Keratinocyte (primary cell): ENCODE results near the gene KDM1B. TPM values are rescaled to one million over a fixed set of nuclear protein-coding genes. Genes with fewer than 3 reads are reported as not detected.

Experiments used
- DNase-seq: peaks from one replicate; pipeline ENCODE4 v3.0.0-alpha.2; 2011; ENCODE audit warnings: low read depth, missing footprints, low spot score
- FAIRE-seq: peaks from 2 replicates; lab custom pipeline; 2011; peaks lifted over from hg19 to GRCh38; lab: Jason Lieb, UNC
- H2AFZ ChIP-seq: 2 replicates; pipeline ENCODE4 v1.6.0; 2012; ENCODE audit warnings: low read length, control low read depth, inconsistent platforms; ENCODE audit not compliant: control insufficient read depth
- H3K27ac ChIP-seq: 2 replicates; pipeline ENCODE4 v1.5.1; 2011; ENCODE audit warnings: low read length; ENCODE audit not compliant: control insufficient read depth, insufficient read depth
- H3K27me3 ChIP-seq: 3 replicates; pipeline ENCODE4 v1.6.0; 2011; ENCODE audit warnings: low read length; ENCODE audit not compliant: control insufficient read depth, insufficient read depth; ENCODE audit errors: extremely low read depth
- H3K36me3 ChIP-seq, 2 experiments: 2 replicates in 1 of 2; 3 replicates in 1 of 2; pipeline ENCODE4 v1.5.1; 2011; ENCODE audit warnings: low read length in 2 of 2, mild to moderate bottlenecking in 1 of 2; ENCODE audit not compliant: control insufficient read depth in 2 of 2, insufficient read depth in 2 of 2; ENCODE audit errors: extremely low read depth in 1 of 2
- H3K4me1 ChIP-seq: 3 replicates; pipeline ENCODE4 v1.5.1; 2011; ENCODE audit warnings: low read length; ENCODE audit not compliant: control insufficient read depth, insufficient read depth; ENCODE audit errors: extremely low read depth
- H3K4me2 ChIP-seq: 3 replicates; pipeline ENCODE4 v1.6.0; 2011; ENCODE audit warnings: low read depth, low read length; ENCODE audit not compliant: control insufficient read depth, insufficient read depth; ENCODE audit errors: extremely low read depth
- H3K4me3 ChIP-seq, 3 experiments: fragments of 200-600 bp in 1 of 3; sonication (generic) in 1 of 3; 2 replicates in 2 of 3; 3 replicates in 1 of 3; pipeline ENCODE4 v1.5.1; 2011 to 2016; ENCODE audit warnings: low read length in 3 of 3, mild to moderate bottlenecking in 3 of 3, control low read depth in 2 of 3, inconsistent platforms in 1 of 3, low read depth in 1 of 3, mixed read lengths in 1 of 3, mixed run types in 1 of 3, moderate library complexity in 1 of 3; ENCODE audit not compliant: control insufficient read depth in 2 of 3, insufficient read depth in 2 of 3; ENCODE audit errors: extremely low read depth in 1 of 3
- H3K79me2 ChIP-seq: 2 replicates; pipeline ENCODE4 v1.6.0; 2012; ENCODE audit warnings: low read length; ENCODE audit not compliant: control insufficient read depth, insufficient read depth
- H3K9ac ChIP-seq: 3 replicates; pipeline ENCODE4 v1.6.0; 2011; ENCODE audit warnings: low read length; ENCODE audit not compliant: control insufficient read depth, insufficient read depth; ENCODE audit errors: extremely low read depth
- H3K9me1 ChIP-seq: 3 replicates; pipeline ENCODE4 v1.6.0; 2011; ENCODE audit warnings: low read length; ENCODE audit not compliant: control insufficient read depth, insufficient read depth; ENCODE audit errors: extremely low read depth
- H3K9me3 ChIP-seq: 2 replicates; pipeline ENCODE4 v1.5.1; 2012; ENCODE audit warnings: low read depth, low read length; ENCODE audit not compliant: control insufficient read depth
- H4K20me1 ChIP-seq: 3 replicates; pipeline ENCODE4 v1.6.0; 2011; ENCODE audit warnings: low read length; ENCODE audit not compliant: control insufficient read depth, insufficient read depth; ENCODE audit errors: extremely low read depth
- EZH2 ChIP-seq: IDR thresholded peaks from one replicate; pipeline ENCODE4 v1.6.1; 2012; ENCODE audit warnings: inconsistent platforms, mild to moderate bottlenecking, low read length, moderate library complexity
- dilution Hi-C: fragments of 300-500 bp; cut with MboI; formaldehyde crosslinking; loops from one replicate; pipeline ENCODE4 v1.7.0; 2020; ENCODE audit warnings: low sequenced_read_pairs; ENCODE audit not compliant: extremely low pct_ligation_motif_present
- polyA plus RNA-seq, 5 experiments: library from polyadenylated mRNA; depleted of rRNA in 3 of 5; stranded (reverse) in 3 of 5; stranded (forward) in 1 of 5; unstranded in 1 of 5; fragments of >200 nt; gene quantifications; 1 replicate in 1 of 5; 2 replicates in 3 of 5; 3 replicates in 1 of 5; pipeline versions ENCODE4 v1.2.1 to v1.2.3, GENCODE V29; 2011 to 2012; ENCODE audit warnings: missing spikeins in 2 of 5, low read depth in 1 of 5, low replicate concordance in 1 of 5
- TF ChIP-seq, protein P1 (sequence below), 3 experiments: IDR thresholded peaks in 1 of 3; conservative IDR thresholded peaks in 1 of 3; optimal IDR thresholded peaks in 1 of 3; 2 replicates in 2 of 3; 3 replicates in 1 of 3; pipeline versions ENCODE3 to v1.5.1; 2011; ENCODE audit warnings: low read length in 3 of 3, mild to moderate bottlenecking in 3 of 3, moderate library complexity in 2 of 3, control low read depth in 1 of 3, inconsistent platforms in 1 of 3; ENCODE audit not compliant: insufficient read depth in 2 of 3; ENCODE audit errors: extremely low read depth in 1 of 3

KDM1B gene
- polyA plus RNA-seq, 1 donor (not counting 4 experiments of a cell fraction or from before 2014, with no cell fraction given), result 32.7 TPM

DNA sequence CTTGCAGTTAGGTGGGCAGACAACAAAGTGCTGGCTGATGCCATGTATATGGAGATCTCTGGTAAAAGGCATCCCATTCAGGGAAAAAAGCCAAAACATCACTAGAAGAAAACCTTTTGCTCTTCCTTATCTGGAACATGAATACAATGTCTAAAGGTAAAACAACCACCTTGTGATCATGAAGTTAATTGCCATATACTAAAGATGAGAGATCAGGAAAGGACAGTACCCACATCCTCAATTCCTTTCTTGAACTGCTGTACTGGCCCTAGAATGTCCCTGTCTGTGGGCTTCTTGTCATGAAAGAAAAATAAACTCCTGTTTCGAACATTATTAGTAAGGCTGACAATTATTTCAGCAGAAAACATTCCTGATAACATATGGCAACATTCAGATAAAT, 89.9 kb downstream of the KDM1B start:
- peaks cover 24% of the 10 kb centered on the region for H3K79me2 ChIP-seq
- H3K36me3 ChIP-seq, result peaks cover 1 to 23% of the 10 kb centered on the region in 2 experiments
- no peak overlapping the region for H2AFZ ChIP-seq
- H3K27me3 ChIP-seq, result no peaks in the 10 kb centered on the region
- H3K9ac ChIP-seq, result no peak overlapping the region
- no peaks in the 10 kb centered on the region for H3K9me3 ChIP-seq
- H3K4me1 ChIP-seq, result peaks cover 36% of the 10 kb centered on the region
- no peak overlapping the region for H3K27ac ChIP-seq
- H3K9me1 ChIP-seq, result no peaks in the 10 kb centered on the region
- DNase-seq (no peak), FAIRE-seq (no peak)
- H3K4me2 ChIP-seq, result no peak overlapping the region
- dilution Hi-C loops, result no loop called here
- TF ChIP-seq, protein P1, sequence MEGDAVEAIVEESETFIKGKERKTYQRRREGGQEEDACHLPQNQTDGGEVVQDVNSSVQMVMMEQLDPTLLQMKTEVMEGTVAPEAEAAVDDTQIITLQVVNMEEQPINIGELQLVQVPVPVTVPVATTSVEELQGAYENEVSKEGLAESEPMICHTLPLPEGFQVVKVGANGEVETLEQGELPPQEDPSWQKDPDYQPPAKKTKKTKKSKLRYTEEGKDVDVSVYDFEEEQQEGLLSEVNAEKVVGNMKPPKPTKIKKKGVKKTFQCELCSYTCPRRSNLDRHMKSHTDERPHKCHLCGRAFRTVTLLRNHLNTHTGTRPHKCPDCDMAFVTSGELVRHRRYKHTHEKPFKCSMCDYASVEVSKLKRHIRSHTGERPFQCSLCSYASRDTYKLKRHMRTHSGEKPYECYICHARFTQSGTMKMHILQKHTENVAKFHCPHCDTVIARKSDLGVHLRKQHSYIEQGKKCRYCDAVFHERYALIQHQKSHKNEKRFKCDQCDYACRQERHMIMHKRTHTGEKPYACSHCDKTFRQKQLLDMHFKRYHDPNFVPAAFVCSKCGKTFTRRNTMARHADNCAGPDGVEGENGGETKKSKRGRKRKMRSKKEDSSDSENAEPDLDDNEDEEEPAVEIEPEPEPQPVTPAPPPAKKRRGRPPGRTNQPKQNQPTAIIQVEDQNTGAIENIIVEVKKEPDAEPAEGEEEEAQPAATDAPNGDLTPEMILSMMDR (optimal IDR thresholded peaks at IDR 0.05 in 1 of 3, IDR thresholded peaks at IDR 0.05 in 1 of 3, conservative IDR thresholded peaks at IDR 0.05 in 1 of 3; ENCODE audit: extremely low read depth in 1 of 3, insufficient read depth in 2 of 3, low read length in 3 of 3), result no peak
- TF ChIP-seq EZH2, result no peak
- H4K20me1 ChIP-seq, result no peaks in the 10 kb centered on the region
- H3K4me3 ChIP-seq, result no peak overlapping the region

DNA sequence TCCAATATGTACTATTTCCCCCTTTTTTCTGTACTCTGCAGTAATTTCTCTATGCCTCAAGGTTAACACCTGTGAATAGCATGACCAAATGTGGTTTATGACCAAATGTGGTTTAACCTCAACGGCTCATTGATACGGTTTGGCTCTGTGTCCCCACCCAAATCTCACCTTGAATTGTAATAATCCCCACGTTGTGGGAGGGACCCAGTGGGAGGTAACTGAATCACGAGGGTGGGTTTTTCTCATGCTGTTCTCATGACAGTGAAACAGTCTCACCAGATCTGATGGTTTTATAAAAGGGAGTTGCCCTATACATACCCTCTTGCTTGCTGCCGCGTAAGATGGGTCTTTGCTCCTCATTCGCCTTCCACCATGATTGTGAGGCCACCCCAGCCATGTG, 90.4 kb downstream of the KDM1B start:
- no peak for TF ChIP-seq EZH2
- TF ChIP-seq, protein P1 (optimal IDR thresholded peaks at IDR 0.05 in 1 of 3, IDR thresholded peaks at IDR 0.05 in 1 of 3, conservative IDR thresholded peaks at IDR 0.05 in 1 of 3; ENCODE audit: extremely low read depth in 1 of 3, insufficient read depth in 2 of 3, low read length in 3 of 3), result no peak
- no peak for FAIRE-seq
- peak overlapping the region; percentile 62 for H3K27ac ChIP-seq

More for the DNA sequence above, 90.4 kb downstream of the KDM1B start:
- H3K79me2 ChIP-seq, result peaks cover 21% of the 10 kb centered on the region
- no peaks in the 10 kb centered on the region for H3K9me3 ChIP-seq
- peaks cover 1 to 23% of the 10 kb centered on the region in 2 experiments for H3K36me3 ChIP-seq
- dilution Hi-C loops, result no loop called here
- H4K20me1 ChIP-seq, result no peaks in the 10 kb centered on the region
- no peaks in the 10 kb centered on the region for H3K27me3 ChIP-seq
- H3K9ac ChIP-seq, result no peak overlapping the region
- no peaks in the 10 kb centered on the region for H3K9me1 ChIP-seq
- H2AFZ ChIP-seq, result no peak overlapping the region
- DNase-seq, result no peak
- H3K4me2 ChIP-seq, result no peak overlapping the region
- peaks cover 36% of the 10 kb centered on the region for H3K4me1 ChIP-seq
- H3K4me3 ChIP-seq, result no peak overlapping the region
